ENCODE data around the gene JAM2. TPM values are rescaled to one million over a fixed set of nuclear protein-coding genes. Genes with fewer than 3 reads are reported as not detected.

The JAM2 gene
- total and polyA plus RNA-seq, 4 experiments from 2014 or later, result 0.39 to 0.67 TPM; not detected in 2

DNA sequence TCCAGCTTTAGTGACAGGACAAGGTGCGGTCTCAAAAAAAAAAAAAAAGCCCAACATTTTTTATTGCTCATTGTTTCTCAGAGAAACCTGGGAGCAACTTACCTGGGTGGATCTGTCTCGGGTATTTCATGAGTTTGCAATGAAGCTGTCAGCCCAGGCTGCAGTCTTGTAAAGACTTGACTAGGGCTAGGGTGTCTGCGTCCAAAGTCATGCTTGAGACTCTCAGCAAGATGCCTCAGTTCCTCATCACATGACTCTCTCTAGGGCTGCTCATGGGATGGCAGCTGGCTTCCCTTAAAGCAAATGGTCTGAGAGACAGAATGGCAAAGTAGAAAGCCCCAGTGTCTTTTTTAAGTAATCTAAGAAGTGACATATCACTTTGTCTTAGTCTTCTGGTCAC is 103.8 kb downstream of the JAM2 start:
- no peaks in the 10 kb centered on the region for H3K9me3 ChIP-seq (ENCODE audit: control insufficient read depth in 1 of 2, low read length in 2 of 2)
- no peak overlapping the region for H3K4me3 ChIP-seq (ENCODE audit: low read length in 2 of 2)
- no peak overlapping the region for H3K27ac ChIP-seq (ENCODE audit: low read depth, low read length)
- ChIA-PET POLR2A (ENCODE audit: partially characterized antibody) (interaction anchor here (1.5 kb wide), 1 partner anchor 167 kb away, joined by 3 read pairs; no protein-coding TSS in a partner anchor), CTCF (ENCODE audit: partially characterized antibody) (no interaction called here)
- H3K36me3 Mint-ChIP-seq, result peaks cover 15 to 43% of the 10 kb centered on the region in 2 donors
- H3K27me3 ChIP-seq (ENCODE audit: insufficient read depth, low read length), result no peaks in the 10 kb centered on the region
- peaks cover 21 to 38% (median 24%) of the 10 kb centered on the region in 4 donors for H3K4me1 Mint-ChIP-seq
- H3K4me3 Mint-ChIP-seq, result no peak overlapping the region
- H3K36me3 ChIP-seq (ENCODE audit: insufficient read depth, low read length), result peaks cover 13% of the 10 kb centered on the region
- intact Hi-C loops (cut with micrococcal nuclease), result no loop called here
- no peak for DNase-seq
- H3K4me1 ChIP-seq (ENCODE audit: insufficient read depth, low read length), result peaks cover 12% of the 10 kb centered on the region
- H3K27ac Mint-ChIP-seq, result no peak overlapping the region
- no peaks in the 10 kb centered on the region for H3K27me3 Mint-ChIP-seq
- H3K9me3 Mint-ChIP-seq, result no peaks in the 10 kb centered on the region

DNA sequence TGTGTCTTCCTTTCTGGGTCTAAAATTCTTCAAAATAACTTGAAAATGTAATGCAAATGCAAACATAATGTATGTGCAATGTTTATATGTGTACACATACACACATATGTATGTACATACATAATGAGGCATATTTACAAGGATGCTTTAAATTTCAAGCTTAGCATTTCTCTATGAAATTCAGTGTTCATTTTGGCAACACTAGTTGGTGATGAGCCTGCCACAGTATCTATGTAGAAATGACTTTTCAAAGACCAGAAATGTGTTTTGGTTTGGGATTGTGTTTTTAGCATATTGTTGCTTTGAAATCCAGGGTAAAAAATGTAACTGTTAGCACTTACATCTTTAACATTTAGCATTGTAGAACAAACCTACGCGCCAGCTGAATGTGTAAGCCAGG is 105.8 kb downstream of the JAM2 start:
- no peak overlapping the region for H3K27ac ChIP-seq (ENCODE audit: low read depth, low read length)
- peaks cover 7 to 18% (median 10%) of the 10 kb centered on the region in 4 donors for H3K4me1 Mint-ChIP-seq
- no peaks in the 10 kb centered on the region for H3K27me3 Mint-ChIP-seq
- H3K27me3 ChIP-seq (ENCODE audit: insufficient read depth, low read length), result no peaks in the 10 kb centered on the region
- CTCF ChIA-PET (ENCODE audit: partially characterized antibody), result interaction anchor here (1.5 kb wide), 1 partner anchor 10 kb away, joined by 4 read pairs; the partner anchor contains the start of genes ATP5PF and GABPA
- H3K27ac Mint-ChIP-seq, result no peak overlapping the region
- no peaks in the 10 kb centered on the region for H3K9me3 ChIP-seq (ENCODE audit: control insufficient read depth in 1 of 2, low read length in 2 of 2)
- peaks cover 16% of the 10 kb centered on the region for H3K36me3 ChIP-seq (ENCODE audit: insufficient read depth, low read length)
- H3K36me3 Mint-ChIP-seq, result peaks cover 20 to 43% of the 10 kb centered on the region in 2 donors
- H3K9me3 Mint-ChIP-seq, result no peaks in the 10 kb centered on the region
- intact Hi-C loops (cut with micrococcal nuclease), result no loop called here
- DNase-seq, result no peak
- POLR2A ChIA-PET (ENCODE audit: partially characterized antibody), result interaction anchor here (1.4 kb wide), 1 partner anchor 10 kb away, joined by 4 read pairs; the partner anchor contains the start of genes ATP5PF and GABPA
- no peak overlapping the region for H3K4me3 Mint-ChIP-seq
- no peak overlapping the region for H3K4me3 ChIP-seq (ENCODE audit: low read length in 2 of 2)
- peaks cover 4% of the 10 kb centered on the region for H3K4me1 ChIP-seq (ENCODE audit: insufficient read depth, low read length)

DNA sequence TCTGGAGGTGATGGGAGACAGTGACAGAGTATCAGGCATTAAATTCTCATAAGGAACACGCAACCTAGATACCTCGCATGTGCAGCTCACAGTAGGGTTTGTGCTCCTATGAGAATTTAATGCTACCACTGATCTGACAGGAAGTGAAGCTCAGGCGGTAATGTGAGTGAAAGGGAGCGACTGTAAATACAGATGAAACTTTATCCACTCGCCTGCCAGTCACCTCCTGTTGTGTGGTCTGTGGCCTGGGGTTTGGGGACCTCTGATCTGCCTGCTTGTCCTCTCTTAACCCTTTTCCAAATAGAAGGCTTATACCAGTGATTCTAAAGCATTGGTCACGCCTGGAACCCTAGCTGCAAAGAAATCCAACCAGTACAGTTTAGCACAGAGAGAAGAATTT is 111.0 kb downstream of the JAM2 start:
- Mint-ChIP-seq H3K4me1 (peaks cover 2 to 4% (median 3%) of the 10 kb centered on the region in 4 donors), H3K36me3 (peaks cover 36 to 55% of the 10 kb centered on the region in 2 donors), H3K27me3 (no peaks in the 10 kb centered on the region), H3K27ac (peak overlapping the region in 3 of 7 donors; percentile 8 to 82 (median 76)), H3K9me3 (no peaks in the 10 kb centered on the region), H3K4me3 (peak overlapping the region in 1 of 8 donors; percentile 6)
- H3K4me3 ChIP-seq (ENCODE audit: low read length in 2 of 2), result no peak overlapping the region
- H3K27ac ChIP-seq (ENCODE audit: low read depth, low read length), result no peak overlapping the region
- intact Hi-C loops (cut with micrococcal nuclease), result no loop called here
- ChIA-PET POLR2A (ENCODE audit: partially characterized antibody) (interaction anchor here (0.9 kb wide), 1 partner anchor 14 kb away, joined by 3 read pairs; no protein-coding TSS in a partner anchor), CTCF (ENCODE audit: partially characterized antibody) (no interaction called here)
- H3K27me3 ChIP-seq (ENCODE audit: insufficient read depth, low read length), result no peaks in the 10 kb centered on the region
- H3K9me3 ChIP-seq (ENCODE audit: control insufficient read depth in 1 of 2, low read length in 2 of 2), result no peaks in the 10 kb centered on the region
- no peak for DNase-seq
- no peaks in the 10 kb centered on the region for H3K4me1 ChIP-seq (ENCODE audit: insufficient read depth, low read length)
- H3K36me3 ChIP-seq (ENCODE audit: insufficient read depth, low read length), result peaks cover 32% of the 10 kb centered on the region

DNA sequence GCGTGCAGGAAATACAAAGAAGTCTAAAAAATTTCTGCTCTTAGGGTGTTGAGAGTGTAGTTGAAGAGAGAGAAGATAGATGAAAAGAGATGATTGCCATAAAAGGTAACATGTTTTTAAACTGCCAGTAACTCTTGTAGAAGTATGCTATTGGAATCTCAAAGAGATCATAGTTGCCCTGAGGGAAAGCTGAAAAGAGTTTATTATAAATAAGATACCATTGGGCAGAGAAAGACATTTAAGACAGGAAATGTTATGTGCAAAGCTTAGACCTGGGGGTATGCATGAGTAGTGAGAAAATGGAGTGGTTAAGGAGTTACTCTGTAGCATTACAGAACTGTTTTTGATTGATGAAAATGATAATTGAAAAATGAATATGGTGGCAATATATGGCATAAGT is 113.4 kb downstream of the JAM2 start:
- ChIA-PET CTCF (ENCODE audit: partially characterized antibody) (interaction anchor here (1.0 to 1.1 kb wide), 2 partner anchors 12 to 144 kb away, joined by 3 read pairs; no protein-coding TSS in a partner anchor), POLR2A (ENCODE audit: partially characterized antibody) (no interaction called here)
- H3K27ac Mint-ChIP-seq, result peak overlapping the region in 1 of 7 donors; percentile 9
- H3K36me3 ChIP-seq (ENCODE audit: insufficient read depth, low read length), result peaks cover 29% of the 10 kb centered on the region
- H3K9me3 ChIP-seq (ENCODE audit: control insufficient read depth in 1 of 2, low read length in 2 of 2), result no peaks in the 10 kb centered on the region
- no peak for DNase-seq
- peaks cover 39 to 64% of the 10 kb centered on the region in 2 donors for H3K36me3 Mint-ChIP-seq
- H3K4me3 Mint-ChIP-seq, result no peak overlapping the region
- H3K27ac ChIP-seq (ENCODE audit: low read depth, low read length), result no peak overlapping the region
- H3K4me1 Mint-ChIP-seq, result peaks cover 3 to 19% (median 16%) of the 10 kb centered on the region in 4 donors
- H3K4me1 ChIP-seq (ENCODE audit: insufficient read depth, low read length), result peaks cover 11% of the 10 kb centered on the region
- H3K27me3 Mint-ChIP-seq, result no peaks in the 10 kb centered on the region
- no peak overlapping the region for H3K4me3 ChIP-seq (ENCODE audit: low read length in 2 of 2)
- H3K27me3 ChIP-seq (ENCODE audit: insufficient read depth, low read length), result no peaks in the 10 kb centered on the region
- intact Hi-C loops (cut with micrococcal nuclease), result no loop called here
- H3K9me3 Mint-ChIP-seq, result no peaks in the 10 kb centered on the region

DNA sequence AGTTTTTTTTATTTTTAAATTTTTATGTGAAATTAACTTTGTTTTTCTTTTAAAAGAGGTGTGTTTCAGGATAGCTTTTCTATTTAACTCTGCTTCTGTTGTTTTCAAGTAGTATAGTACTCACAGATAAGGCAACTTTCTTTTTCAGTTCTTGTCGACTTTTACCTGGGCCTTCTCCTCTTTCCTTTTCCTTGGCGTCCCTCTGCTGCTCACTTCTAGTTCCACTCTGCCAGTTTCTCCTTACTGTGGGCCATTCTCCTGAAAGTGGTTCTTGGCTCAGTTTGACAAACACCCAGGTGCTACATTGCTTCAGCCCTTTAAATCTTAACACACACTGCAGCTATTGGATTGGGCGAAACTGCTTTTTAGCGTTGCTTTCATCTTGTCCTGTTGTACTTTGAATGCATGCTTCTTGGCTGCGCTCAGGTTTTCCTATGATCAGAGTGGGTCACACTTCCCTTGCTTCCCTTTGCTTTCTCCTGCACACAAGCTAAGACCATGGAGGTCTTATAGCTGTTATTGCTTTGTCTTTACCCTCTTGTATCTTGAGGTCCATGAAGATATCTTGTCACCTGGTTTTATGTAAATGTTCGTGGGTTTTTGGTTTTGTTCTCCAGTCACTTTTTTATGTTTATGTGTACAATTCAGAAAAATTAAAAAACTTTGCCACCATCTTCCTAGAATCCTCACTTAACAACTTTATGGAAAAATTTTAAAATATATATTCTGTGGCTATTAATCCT is 117.3 kb downstream of the JAM2 start:
- peaks cover 47% of the 10 kb centered on the region for H3K36me3 ChIP-seq (ENCODE audit: insufficient read depth, low read length)
- Mint-ChIP-seq H3K27me3 (no peaks in the 10 kb centered on the region), H3K4me3 (peak overlapping the region in 7 of 8 donors; percentile 9 to 74 (median 57)), H3K27ac (peak overlapping the region in 3 of 7 donors; percentile 58 to 91 (median 76)), H3K9me3 (no peaks in the 10 kb centered on the region), H3K4me1 (peaks cover 0 to 15% (median 14%) of the 10 kb centered on the region in 4 donors), H3K36me3 (peaks cover 57 to 77% of the 10 kb centered on the region in 2 donors)
- CTCF ChIA-PET (ENCODE audit: partially characterized antibody), result no interaction called here
- no peak overlapping the region for H3K27ac ChIP-seq (ENCODE audit: low read depth, low read length)
- intact Hi-C loops (cut with micrococcal nuclease), result no loop called here
- H3K27me3 ChIP-seq (ENCODE audit: insufficient read depth, low read length), result no peaks in the 10 kb centered on the region
- H3K4me3 ChIP-seq (ENCODE audit: low read length in 2 of 2), result no peak overlapping the region
- H3K4me1 ChIP-seq (ENCODE audit: insufficient read depth, low read length), result peaks cover 11% of the 10 kb centered on the region
- no peak for DNase-seq
- POLR2A ChIA-PET (ENCODE audit: partially characterized antibody), result no interaction called here
- H3K9me3 ChIP-seq (ENCODE audit: control insufficient read depth in 1 of 2, low read length in 2 of 2), result no peaks in the 10 kb centered on the region

DNA sequence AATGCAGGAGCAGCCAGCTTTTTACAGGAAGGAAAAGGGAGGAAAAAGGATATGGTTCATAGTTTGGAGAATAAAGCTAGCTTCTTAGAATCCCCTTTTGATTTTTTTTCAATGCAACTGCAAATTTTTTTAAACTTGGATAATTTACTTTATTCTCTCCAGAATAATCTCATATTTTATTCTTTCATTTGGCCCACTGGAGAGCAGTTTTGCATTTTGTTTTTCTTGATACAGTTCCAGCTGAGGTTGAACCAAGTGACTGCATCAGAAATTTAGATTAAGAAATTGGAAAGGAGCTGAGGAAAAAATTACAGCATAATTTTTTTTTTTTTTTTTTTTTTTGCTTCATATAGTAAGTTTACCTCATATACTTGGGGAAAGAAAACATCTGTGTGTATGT is 118.5 kb downstream of the JAM2 start:
- Histone ChIP-seq H3K27me3 (ENCODE audit: insufficient read depth, low read length) (no peaks in the 10 kb centered on the region), H3K4me3 (ENCODE audit: low read length in 2 of 2) (no peak overlapping the region), H3K27ac (ENCODE audit: low read depth, low read length) (no peak overlapping the region), H3K36me3 (ENCODE audit: insufficient read depth, low read length) (peaks cover 41% of the 10 kb centered on the region), H3K9me3 (ENCODE audit: control insufficient read depth in 1 of 2, low read length in 2 of 2) (no peaks in the 10 kb centered on the region), H3K4me1 (ENCODE audit: insufficient read depth, low read length) (peaks cover 11% of the 10 kb centered on the region)
- Mint-ChIP-seq H3K9me3 (no peaks in the 10 kb centered on the region), H3K4me1 (peaks cover 0 to 15% (median 14%) of the 10 kb centered on the region in 4 donors), H3K4me3 (no peak overlapping the region), H3K36me3 (peaks cover 58 to 77% of the 10 kb centered on the region in 2 donors), H3K27ac (peak overlapping the region in 1 of 7 donors; percentile 74), H3K27me3 (no peaks in the 10 kb centered on the region)
- ChIA-PET POLR2A (ENCODE audit: partially characterized antibody) (interaction anchor here (0.9 kb wide), 1 partner anchor 23 kb away, joined by 3 read pairs; the partner anchor contains the start of genes ATP5PF and GABPA), CTCF (ENCODE audit: partially characterized antibody) (no interaction called here)
- intact Hi-C loops (cut with micrococcal nuclease), result no loop called here
- no peak for DNase-seq

DNA sequence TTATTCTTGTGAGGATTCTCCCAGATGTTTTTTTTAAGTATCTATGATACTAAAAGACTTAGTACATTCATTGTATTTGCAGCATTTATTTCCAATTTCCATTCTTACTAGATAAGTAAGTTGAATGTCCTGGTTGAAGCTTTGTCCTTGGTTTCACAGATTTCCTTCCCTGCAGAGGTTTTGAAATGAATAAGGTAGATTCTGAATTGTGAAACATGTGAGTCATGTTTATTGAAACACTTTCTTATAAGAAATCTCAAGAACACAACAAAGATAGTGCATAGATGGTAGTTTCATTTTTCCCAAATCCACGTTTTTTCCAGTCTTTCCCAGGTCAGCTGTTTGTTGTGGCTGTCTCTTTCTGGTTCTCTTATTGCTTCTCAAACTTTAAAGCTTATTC is 120.5 kb downstream of the JAM2 start:
- no peaks in the 10 kb centered on the region for H3K27me3 ChIP-seq (ENCODE audit: insufficient read depth, low read length)
- H3K36me3 ChIP-seq (ENCODE audit: insufficient read depth, low read length), result peaks cover 43% of the 10 kb centered on the region
- H3K27ac ChIP-seq (ENCODE audit: low read depth, low read length), result no peak overlapping the region
- no peak overlapping the region for H3K4me3 Mint-ChIP-seq
- DNase-seq, result no peak
- peaks cover 0 to 15% (median 14%) of the 10 kb centered on the region in 4 donors for H3K4me1 Mint-ChIP-seq
- H3K27me3 Mint-ChIP-seq, result no peaks in the 10 kb centered on the region
- no peak overlapping the region for H3K4me3 ChIP-seq (ENCODE audit: low read length in 2 of 2)
- peak overlapping the region in 2 of 7 donors; percentile 27 to 36 for H3K27ac Mint-ChIP-seq
- H3K36me3 Mint-ChIP-seq, result peaks cover 56 to 80% of the 10 kb centered on the region in 2 donors
- peaks cover 11% of the 10 kb centered on the region for H3K4me1 ChIP-seq (ENCODE audit: insufficient read depth, low read length)
- no peaks in the 10 kb centered on the region for H3K9me3 Mint-ChIP-seq
- POLR2A ChIA-PET (ENCODE audit: partially characterized antibody), result interaction anchor here (1.1 kb wide), 1 partner anchor 13 kb away, joined by 4 read pairs; no protein-coding TSS in a partner anchor
- CTCF ChIA-PET (ENCODE audit: partially characterized antibody), result no interaction called here
- intact Hi-C loops (cut with micrococcal nuclease), result no loop called here
- no peaks in the 10 kb centered on the region for H3K9me3 ChIP-seq (ENCODE audit: control insufficient read depth in 1 of 2, low read length in 2 of 2)

Data from CD4-positive, alpha-beta memory T cell (primary cell).